H7 (cell line): Measurements from ENCODE around the gene MCC. TPM values are rescaled to one million over a fixed set of nuclear protein-coding genes. Genes with fewer than 3 reads are reported as not detected.
A peak's percentile ranks its signal among the peaks of the same experiment; 100 is the strongest.

ENCODE experiments used
- DNase-seq: peaks from one replicate; pipeline ENCODE4 v3.0.0; 2012
- H3K27me3 ChIP-seq: 2 replicates; pipeline ENCODE4 v1.6.0; 2011; ENCODE audit warnings: mild to moderate bottlenecking, low read length; ENCODE audit not compliant: control insufficient read depth, insufficient read depth
- H3K36me3 ChIP-seq: replicated peaks from 2 replicates; pipeline ENCODE4 v1.5.1; 2011; ENCODE audit warnings: low read length; ENCODE audit not compliant: control insufficient read depth, insufficient read depth
- H3K4me3 ChIP-seq: 2 replicates; pipeline ENCODE4 v1.5.1; 2011; ENCODE audit warnings: low read depth, mild to moderate bottlenecking, control low read depth, low read length, moderate library complexity; ENCODE audit not compliant: insufficient read depth
- total RNA-seq: library from RNA; depleted of rRNA; stranded (reverse); fragments of >200 nt; shearing (Covaris generic); gene quantifications from 2 replicates; pipeline ENCODE4 v1.2.3, GENCODE V29; 2014

Gene MCC
- total RNA-seq, 1 experiment from 2014 or later, result 23.0 TPM

GRCh38 chr5:113317636-113318035 is 170.6 kb downstream of the MCC start:
- Histone ChIP-seq H3K27me3 (no peaks in the 10 kb centered on the region), H3K4me3 (no peak overlapping the region), H3K36me3 (no peaks in the 10 kb centered on the region)
- no peak for DNase-seq

GRCh38 chr5:113311301-113311700 is 177.0 kb downstream of the MCC start:
- no peak for DNase-seq
- Histone ChIP-seq H3K4me3 (no peak overlapping the region), H3K36me3 (no peaks in the 10 kb centered on the region), H3K27me3 (no peaks in the 10 kb centered on the region)

- Histone ChIP-seq H3K4me3 (no peak overlapping the region), H3K27me3 (no peaks in the 10 kb centered on the region), H3K36me3 (no peaks in the 10 kb centered on the region)
- DNase-seq, result no peak
Measured at GRCh38 chr5:113302120-113302519, 186.1 kb downstream of the MCC start.

- no peaks in the 10 kb centered on the region for H3K36me3 ChIP-seq
- no peak for DNase-seq
- H3K27me3 ChIP-seq, result no peaks in the 10 kb centered on the region; the same call in 1 of the 2 replicates
- H3K4me3 ChIP-seq, result no peak overlapping the region
Measured at GRCh38 chr5:113299591-113299990, 188.7 kb downstream of the MCC start.

GRCh38 chr5:113296676-113297075 is 191.6 kb downstream of the MCC start:
- no peak for DNase-seq
- H3K36me3 ChIP-seq, result no peaks in the 10 kb centered on the region

GRCh38 chr5:113295111-113295539 is 193.1 kb downstream of the MCC start:
- Histone ChIP-seq H3K36me3 (no peaks in the 10 kb centered on the region), H3K27me3 (peaks cover 6% of the 10 kb centered on the region; the same call in 1 of the 2 replicates), H3K4me3 (peak overlapping the region; percentile 67)
- peak; percentile 14 for DNase-seq

More at GRCh38 chr5:113296676-113297075, 191.6 kb downstream of the MCC start:
- H3K4me3 ChIP-seq, result no peak overlapping the region
- H3K27me3 ChIP-seq, result peaks cover 6% of the 10 kb centered on the region; the same call in 1 of the 2 replicates

GRCh38 chr5:113294311-113295110 is 193.7 kb downstream of the MCC start:
- Histone ChIP-seq H3K36me3 (no peaks in the 10 kb centered on the region), H3K4me3 (peak overlapping the region; percentile 67), H3K27me3 (peaks cover 6% of the 10 kb centered on the region; the same call in 1 of the 2 replicates)
- DNase-seq, result peak; percentile 87

GRCh38 chr5:113293975-113294310 is 194.3 kb downstream of the MCC start:
- H3K36me3 ChIP-seq, result no peaks in the 10 kb centered on the region
- peak overlapping the region; percentile 67 for H3K4me3 ChIP-seq
- peaks cover 6% of the 10 kb centered on the region; the same call in 1 of the 2 replicates for H3K27me3 ChIP-seq
- DNase-seq, result no peak

- peak overlapping the region; percentile 67 for H3K4me3 ChIP-seq
- peaks cover 6% of the 10 kb centered on the region; the same call in 1 of the 2 replicates for H3K27me3 ChIP-seq
- DNase-seq, result peak; percentile 67
- H3K36me3 ChIP-seq, result no peaks in the 10 kb centered on the region
Measured at GRCh38 chr5:113293068-113293974, 194.9 kb downstream of the MCC start.

GRCh38 chr5:113292462-113292861 is 195.8 kb downstream of the MCC start:
- peaks cover 6% of the 10 kb centered on the region; the same call in 1 of the 2 replicates for H3K27me3 ChIP-seq
- no peaks in the 10 kb centered on the region for H3K36me3 ChIP-seq
- peak overlapping the region; percentile 67; the same call in 1 of the 2 replicates for H3K4me3 ChIP-seq
- DNase-seq, result no peak

GRCh38 chr5:113283558-113283957 is 204.7 kb downstream of the MCC start:
- no peak for DNase-seq
- Histone ChIP-seq H3K36me3 (no peaks in the 10 kb centered on the region), H3K4me3 (no peak overlapping the region), H3K27me3 (no peaks in the 10 kb centered on the region)

- no peak overlapping the region for H3K4me3 ChIP-seq
- no peak for DNase-seq
- H3K36me3 ChIP-seq, result no peaks in the 10 kb centered on the region
- no peaks in the 10 kb centered on the region for H3K27me3 ChIP-seq
Measured at GRCh38 chr5:113282472-113282871, 205.8 kb downstream of the MCC start.

GRCh38 chr5:113281194-113281593 is 207.1 kb downstream of the MCC start:
- H3K27me3 ChIP-seq, result no peaks in the 10 kb centered on the region
- H3K36me3 ChIP-seq, result no peaks in the 10 kb centered on the region
- no peak overlapping the region for H3K4me3 ChIP-seq
- DNase-seq, result no peak

GRCh38 chr5:113280541-113280940 is 207.7 kb downstream of the MCC start:
- Histone ChIP-seq H3K36me3 (no peaks in the 10 kb centered on the region), H3K4me3 (no peak overlapping the region), H3K27me3 (no peaks in the 10 kb centered on the region)
- DNase-seq, result no peak
